GM23338 (cell line): ENCODE data around the gene NTN4.

Experiments used
- EZH2 ChIP-seq: fragments of 200-600 bp; sonication (generic); IDR thresholded peaks from one replicate; pipeline ENCODE4 v1.8.0; 2017; ENCODE audit warnings: antibody characterized with exemption, mild to moderate bottlenecking, low read depth; ENCODE audit not compliant: unreplicated experiment
- JUNB ChIP-seq: IDR thresholded peaks from one replicate; pipeline ENCODE4 v1.6.1; 2016; ENCODE audit warnings: antibody characterized with exemption; ENCODE audit not compliant: unreplicated experiment
- POLR2AphosphoS5 ChIP-seq: IDR thresholded peaks from 2 replicates; pipeline ENCODE4 v1.6.1; 2016; ENCODE audit warnings: antibody characterized with exemption, low read depth
- TF ChIP-seq, protein P1 (sequence below), 2 experiments: fragments of 200-600 bp in 1 of 2; sonication (generic) in 1 of 2; conservative IDR thresholded peaks; 2 replicates each; pipeline versions ENCODE4 v1.5.1 to v1.6.1; 2016 to 2017; ENCODE audit warnings: antibody characterized with exemption in 2 of 2, low read depth in 2 of 2, mild to moderate bottlenecking in 2 of 2, moderate library complexity in 1 of 2

GRCh38 chr12:95740751-95741150, 49.8 kb downstream of the NTN4 start:
- TF ChIP-seq EZH2 (no peak), POLR2AphosphoS5 (no peak), JUNB (no peak)
- TF ChIP-seq, protein P1, sequence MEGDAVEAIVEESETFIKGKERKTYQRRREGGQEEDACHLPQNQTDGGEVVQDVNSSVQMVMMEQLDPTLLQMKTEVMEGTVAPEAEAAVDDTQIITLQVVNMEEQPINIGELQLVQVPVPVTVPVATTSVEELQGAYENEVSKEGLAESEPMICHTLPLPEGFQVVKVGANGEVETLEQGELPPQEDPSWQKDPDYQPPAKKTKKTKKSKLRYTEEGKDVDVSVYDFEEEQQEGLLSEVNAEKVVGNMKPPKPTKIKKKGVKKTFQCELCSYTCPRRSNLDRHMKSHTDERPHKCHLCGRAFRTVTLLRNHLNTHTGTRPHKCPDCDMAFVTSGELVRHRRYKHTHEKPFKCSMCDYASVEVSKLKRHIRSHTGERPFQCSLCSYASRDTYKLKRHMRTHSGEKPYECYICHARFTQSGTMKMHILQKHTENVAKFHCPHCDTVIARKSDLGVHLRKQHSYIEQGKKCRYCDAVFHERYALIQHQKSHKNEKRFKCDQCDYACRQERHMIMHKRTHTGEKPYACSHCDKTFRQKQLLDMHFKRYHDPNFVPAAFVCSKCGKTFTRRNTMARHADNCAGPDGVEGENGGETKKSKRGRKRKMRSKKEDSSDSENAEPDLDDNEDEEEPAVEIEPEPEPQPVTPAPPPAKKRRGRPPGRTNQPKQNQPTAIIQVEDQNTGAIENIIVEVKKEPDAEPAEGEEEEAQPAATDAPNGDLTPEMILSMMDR (conservative IDR thresholded peaks at IDR 0.05; ENCODE audit: low read depth in 2 of 2), result no peak
